T-helper 1 cell treated with Interleukin-12 subunit alpha and Interleukin-12 subunit beta and Interleukin-4 antibody, amounts not matched to agents 30 ng/mL and 1 ng/mL, for 36 hours (primary cell): ENCODE results near the gene ARHGAP9. TPM values are rescaled to one million over a fixed set of nuclear protein-coding genes. Genes with fewer than 3 reads are reported as not detected.

ENCODE experiments used
- intact Hi-C: fragments of 100-400 bp; cut with micrococcal nuclease; formaldehyde crosslinking; loops from one replicate; pipeline ENCODE4 v1.15.1; 2024
- total RNA-seq: library from RNA; stranded (reverse); gene quantifications from 2 replicates; pipeline ENCODE4 v1.2.3, GENCODE V29; 2022

Gene ARHGAP9
- total RNA-seq, 1 donor from 2014 or later: 190 TPM

GRCh38 chr12:57460468-57460784, 19.2 kb downstream of the ARHGAP9 start:
- intact Hi-C loops: no loop called here

DNA sequence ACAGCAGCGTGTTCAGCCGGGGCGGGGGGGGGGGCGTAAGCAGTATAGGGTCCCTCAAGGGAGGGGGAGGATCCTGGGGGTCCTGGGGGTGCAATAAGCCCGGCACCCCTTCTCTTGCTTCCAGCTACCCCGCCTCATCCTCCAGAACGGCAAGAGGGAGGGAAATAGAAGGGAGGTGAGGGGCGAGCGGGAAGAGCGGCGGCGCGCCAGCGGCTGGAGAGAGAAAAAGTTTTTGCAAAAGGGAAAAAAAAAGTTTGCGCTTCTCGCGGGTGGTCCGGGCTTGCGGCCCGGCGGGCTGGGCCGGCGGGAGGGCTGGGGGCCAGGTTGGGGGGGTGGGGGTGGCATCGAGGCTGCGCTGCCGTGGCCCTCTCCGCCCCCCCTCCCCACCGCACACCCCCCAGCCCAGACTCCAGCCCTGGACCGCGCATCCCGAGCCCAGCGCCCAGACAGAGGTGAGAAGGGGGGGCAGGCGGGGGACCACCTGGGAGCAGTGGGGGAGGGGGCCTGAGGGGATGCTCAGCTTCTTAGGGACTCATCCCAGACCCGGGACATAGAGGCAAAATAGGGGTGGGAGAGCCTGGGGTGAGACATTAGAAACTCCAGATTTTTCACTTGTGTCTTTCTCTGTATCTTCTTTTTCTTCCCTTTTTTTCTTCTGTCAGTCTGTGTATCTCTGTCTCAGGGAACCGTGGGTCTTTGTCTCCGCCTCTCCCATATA, 19.8 kb downstream of the ARHGAP9 start, which contains the start of gene GLI1:
GLI1 (plus strand) TSS at position 36 of the 718 bp plus-strand sequence. CDS start 3,907 bp downstream, outside the sequence.
- intact Hi-C loops: loop anchor here (1.0 to 5.0 kb wide), 11 partner anchors 16 to 398 kb away; partner anchors contain the start of genes B4GALNT1, DCTN2, MBD6 and OS9

DNA sequence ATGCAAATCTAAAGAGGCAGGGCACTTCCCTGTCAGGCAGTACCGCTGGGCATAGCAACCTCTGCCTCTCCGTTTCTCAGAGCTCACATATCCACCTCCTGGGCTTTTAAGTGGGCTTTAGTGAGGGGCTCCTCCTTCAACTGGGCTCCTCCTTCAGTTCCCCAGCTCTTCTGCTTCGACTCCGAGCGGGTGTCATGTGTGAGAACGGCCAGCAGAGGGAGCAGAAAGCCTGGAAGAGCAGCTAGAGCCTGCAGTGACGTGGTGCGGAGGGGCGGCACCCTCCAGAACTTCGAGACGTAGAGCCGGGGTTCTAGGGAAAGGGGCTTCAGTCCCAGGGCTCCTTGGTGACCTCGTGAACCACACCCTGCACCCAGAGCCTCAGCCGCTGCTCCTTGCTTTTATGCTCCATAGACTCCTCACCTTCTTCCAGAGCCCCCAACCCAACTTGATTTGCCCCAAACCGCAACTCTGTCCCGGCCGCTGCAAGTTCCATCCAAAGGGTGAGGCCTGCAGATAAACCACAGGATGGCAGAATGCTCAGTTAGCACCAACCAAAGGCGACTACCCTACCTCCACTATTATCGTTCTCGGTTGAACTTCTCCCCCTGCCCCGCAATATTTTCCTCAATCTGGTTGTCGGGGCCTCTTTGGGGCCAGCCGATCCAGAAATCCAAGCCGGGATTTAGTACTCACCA, 20.5 kb downstream of the ARHGAP9 start:
- intact Hi-C loops: loop anchor here (1.0 to 5.0 kb wide), 11 partner anchors 17 to 397 kb away; partner anchors contain the start of genes B4GALNT1, DCTN2, MBD6 and OS9

- intact Hi-C loops: loop anchor here (1.0 to 5.0 kb wide), 11 partner anchors 18 to 396 kb away; partner anchors contain the start of genes B4GALNT1, DCTN2, MBD6 and OS9
These were observed 21.0 kb downstream of the ARHGAP9 start for GRCh38 chr12:57458665-57459054.

DNA sequence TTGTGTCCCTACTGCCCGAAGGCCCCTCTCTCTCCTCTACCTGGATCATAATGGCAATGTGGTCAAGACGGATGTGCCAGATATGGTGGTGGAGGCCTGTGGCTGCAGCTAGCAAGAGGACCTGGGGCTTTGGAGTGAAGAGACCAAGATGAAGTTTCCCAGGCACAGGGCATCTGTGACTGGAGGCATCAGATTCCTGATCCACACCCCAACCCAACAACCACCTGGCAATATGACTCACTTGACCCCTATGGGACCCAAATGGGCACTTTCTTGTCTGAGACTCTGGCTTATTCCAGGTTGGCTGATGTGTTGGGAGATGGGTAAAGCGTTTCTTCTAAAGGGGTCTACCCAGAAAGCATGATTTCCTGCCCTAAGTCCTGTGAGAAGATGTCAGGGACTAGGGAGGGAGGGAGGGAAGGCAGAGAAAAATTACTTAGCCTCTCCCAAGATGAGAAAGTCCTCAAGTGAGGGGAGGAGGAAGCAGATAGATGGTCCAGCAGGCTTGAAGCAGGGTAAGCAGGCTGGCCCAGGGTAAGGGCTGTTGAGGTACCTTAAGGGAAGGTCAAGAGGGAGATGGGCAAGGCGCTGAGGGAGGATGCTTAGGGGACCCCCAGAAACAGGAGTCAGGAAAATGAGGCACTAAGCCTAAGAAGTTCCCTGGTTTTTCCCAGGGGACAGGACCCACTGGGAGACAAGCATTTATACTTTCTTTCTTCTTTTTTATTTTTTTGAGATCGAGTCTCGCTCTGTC, 22.8 kb downstream of the ARHGAP9 start:
- intact Hi-C loops: loop anchor here (5.0 kb wide), 2 partner anchors 285 to 395 kb away; no protein-coding TSS in a partner anchor

- intact Hi-C loops: loop anchor here (5.0 kb wide), 2 partner anchors 286 to 394 kb away; no protein-coding TSS in a partner anchor
These were observed 23.4 kb downstream of the ARHGAP9 start for GRCh38 chr12:57456145-57456700.

GRCh38 chr12:57455374-57456144, 24.1 kb downstream of the ARHGAP9 start:
- intact Hi-C loops: loop anchor here (5.0 kb wide), 2 partner anchors 287 to 393 kb away; no protein-coding TSS in a partner anchor

DNA sequence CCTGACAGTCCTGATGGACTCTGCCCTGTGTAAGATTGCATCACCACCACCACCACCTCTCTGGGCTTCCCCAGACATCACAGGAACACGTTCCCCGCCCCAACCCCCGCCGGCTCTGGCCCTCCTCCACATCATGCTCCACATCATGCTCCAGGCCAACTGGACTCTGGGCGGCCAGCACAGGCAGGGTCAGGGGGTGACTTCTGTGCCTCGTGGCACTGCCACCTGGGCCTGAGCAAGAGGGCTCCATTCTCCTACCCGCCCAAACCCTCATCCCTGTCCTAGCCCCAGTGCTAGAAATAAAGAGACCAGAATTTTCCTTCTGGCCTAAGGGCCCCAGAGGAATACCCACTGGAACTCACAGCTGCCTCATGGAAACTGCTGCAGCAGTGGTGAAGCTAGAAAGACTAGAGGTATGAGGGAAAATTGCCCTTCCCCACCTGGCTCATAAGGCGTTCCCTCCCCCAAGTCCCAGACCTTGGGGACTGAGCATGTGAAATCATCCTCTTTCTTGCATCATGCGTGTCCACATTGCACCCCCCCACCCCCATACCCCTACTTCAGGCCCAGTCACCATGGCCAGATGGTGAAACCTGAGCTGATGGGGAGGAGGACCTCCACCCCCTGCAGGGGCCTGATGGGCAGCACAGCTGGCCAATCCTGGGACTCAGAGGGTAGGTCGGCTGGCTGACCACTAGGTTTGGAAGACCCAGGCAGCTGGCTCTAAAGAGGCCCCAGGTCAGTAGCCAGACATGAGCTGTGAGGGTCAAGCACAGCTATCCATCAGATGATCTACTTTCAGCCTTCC, 24.9 kb downstream of the ARHGAP9 start, which contains the start of gene INHBE:
INHBE (plus strand) TSS at position 742 of the 808 bp plus-strand sequence. CDS start 230 bp downstream, outside the sequence.
- intact Hi-C loops: loop anchor here (5.0 kb wide), 2 partner anchors 288 to 392 kb away; no protein-coding TSS in a partner anchor

- intact Hi-C loops: no loop called here
These were observed 25.5 kb downstream of the ARHGAP9 start for GRCh38 chr12:57454213-57454565.

GRCh38 chr12:57452937-57453509, 26.6 kb downstream of the ARHGAP9 start:
- intact Hi-C loops: loop anchor here (1.0 kb wide), 4 partner anchors 22 to 190 kb away; partner anchors contain the start of gene R3HDM2

GRCh38 chr12:57452181-57452936, 27.3 kb downstream of the ARHGAP9 start:
- intact Hi-C loops: no loop called here

DNA sequence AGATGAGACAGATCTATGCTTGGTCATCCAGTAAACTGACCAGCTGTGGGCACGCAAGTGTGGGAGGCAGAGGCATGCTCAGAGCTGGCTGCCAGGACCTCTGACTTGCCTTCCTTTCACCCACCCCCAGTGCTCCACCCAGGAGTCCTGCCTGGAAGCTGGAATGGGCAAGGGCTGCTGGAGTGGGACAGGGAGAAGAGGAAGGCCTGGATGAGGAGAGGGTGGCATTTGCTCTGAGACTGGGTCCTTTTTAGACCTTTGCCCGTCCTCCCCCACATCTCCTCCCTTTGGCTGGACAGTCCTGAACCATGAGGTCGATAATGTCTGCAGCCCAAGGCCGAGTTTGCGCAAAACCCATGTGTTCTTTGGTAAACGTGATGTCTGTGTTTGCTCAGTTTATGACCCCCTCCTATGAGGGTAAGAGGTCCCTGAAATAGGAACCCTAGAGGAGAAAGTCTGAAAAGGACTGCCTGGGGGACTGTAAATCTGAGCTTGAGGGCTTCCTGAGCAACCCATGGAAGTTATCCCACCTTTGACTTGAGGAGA, 28.4 kb downstream of the ARHGAP9 start:
- intact Hi-C loops: no loop called here

- intact Hi-C loops: no loop called here
These were observed 29.6 kb downstream of the ARHGAP9 start for GRCh38 chr12:57450057-57450456.

DNA sequence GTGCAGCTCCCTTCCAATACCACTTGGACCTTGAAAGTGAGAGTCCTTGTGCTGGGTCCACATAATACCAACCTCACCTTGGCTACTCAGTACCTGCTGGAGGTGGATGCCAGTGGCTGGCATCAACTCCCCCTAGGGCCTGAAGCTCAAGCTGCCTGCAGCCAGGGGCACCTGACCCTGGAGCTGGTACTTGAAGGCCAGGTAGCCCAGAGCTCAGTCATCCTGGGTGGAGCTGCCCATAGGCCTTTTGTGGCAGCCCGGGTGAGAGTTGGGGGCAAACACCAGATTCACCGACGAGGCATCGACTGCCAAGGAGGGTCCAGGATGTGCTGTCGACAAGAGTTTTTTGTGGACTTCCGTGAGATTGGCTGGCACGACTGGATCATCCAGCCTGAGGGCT, 30.3 kb downstream of the ARHGAP9 start:
- intact Hi-C loops: no loop called here

GRCh38 chr12:57448669-57449068, 31.0 kb downstream of the ARHGAP9 start:
- intact Hi-C loops: no loop called here

GRCh38 chr12:57446292-57446960, 33.2 kb downstream of the ARHGAP9 start:
- intact Hi-C loops: no loop called here

DNA sequence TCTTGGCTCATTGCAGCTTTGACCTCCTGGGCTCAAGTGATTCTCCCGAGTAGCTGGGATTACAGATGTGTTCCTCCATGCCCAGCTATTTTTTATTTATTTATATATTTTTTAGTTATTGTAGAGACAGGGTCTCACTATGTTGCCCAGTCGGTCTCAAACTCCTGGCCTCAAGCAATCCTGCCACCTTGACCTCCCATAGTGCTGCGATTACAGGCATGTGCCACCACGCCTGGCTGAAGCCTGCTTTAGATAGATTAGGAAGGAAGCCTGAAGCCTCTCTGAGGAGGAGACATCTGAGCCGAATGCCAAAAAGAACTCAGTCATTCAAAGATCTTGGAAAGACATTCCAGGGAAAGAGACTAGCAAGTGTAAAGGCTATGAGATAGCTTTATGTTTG, 34.9 kb downstream of the ARHGAP9 start:
- intact Hi-C loops: no loop called here
